HEK293 (cell line): ENCODE data around the gene S100B.

ENCODE experiments used
- CTCF ChIP-seq: fragments of 450-650 bp; formaldehyde crosslinking; IDR thresholded peaks from 2 replicates; pipeline ENCODE4 v1.5.1; 2016; ENCODE audit warnings: missing biosample characterization, missing genetic modification characterization
- MYNN ChIP-seq: fragments of 450-650 bp; formaldehyde crosslinking; IDR thresholded peaks from 2 replicates; pipeline ENCODE4 v1.5.1; 2016; ENCODE audit warnings: missing biosample characterization, missing genetic modification characterization, borderline replicate concordance
- ZBTB8A ChIP-seq: fragments of 450-650 bp; formaldehyde crosslinking; IDR thresholded peaks from 2 replicates; pipeline ENCODE4 v1.5.1; 2016; ENCODE audit warnings: missing biosample characterization, missing genetic modification characterization
- ZNF791 ChIP-seq: fragments of 450-650 bp; formaldehyde crosslinking; IDR thresholded peaks from 2 replicates; pipeline ENCODE4 v1.5.1; 2016; ENCODE audit warnings: missing biosample characterization, missing genetic modification characterization
- ZSCAN30 ChIP-seq: fragments of 450-650 bp; IDR thresholded peaks from 2 replicates; pipeline ENCODE4 v1.5.1; 2018; ENCODE audit warnings: missing biosample characterization, mild to moderate bottlenecking, missing genetic modification characterization, moderate library complexity

DNA sequence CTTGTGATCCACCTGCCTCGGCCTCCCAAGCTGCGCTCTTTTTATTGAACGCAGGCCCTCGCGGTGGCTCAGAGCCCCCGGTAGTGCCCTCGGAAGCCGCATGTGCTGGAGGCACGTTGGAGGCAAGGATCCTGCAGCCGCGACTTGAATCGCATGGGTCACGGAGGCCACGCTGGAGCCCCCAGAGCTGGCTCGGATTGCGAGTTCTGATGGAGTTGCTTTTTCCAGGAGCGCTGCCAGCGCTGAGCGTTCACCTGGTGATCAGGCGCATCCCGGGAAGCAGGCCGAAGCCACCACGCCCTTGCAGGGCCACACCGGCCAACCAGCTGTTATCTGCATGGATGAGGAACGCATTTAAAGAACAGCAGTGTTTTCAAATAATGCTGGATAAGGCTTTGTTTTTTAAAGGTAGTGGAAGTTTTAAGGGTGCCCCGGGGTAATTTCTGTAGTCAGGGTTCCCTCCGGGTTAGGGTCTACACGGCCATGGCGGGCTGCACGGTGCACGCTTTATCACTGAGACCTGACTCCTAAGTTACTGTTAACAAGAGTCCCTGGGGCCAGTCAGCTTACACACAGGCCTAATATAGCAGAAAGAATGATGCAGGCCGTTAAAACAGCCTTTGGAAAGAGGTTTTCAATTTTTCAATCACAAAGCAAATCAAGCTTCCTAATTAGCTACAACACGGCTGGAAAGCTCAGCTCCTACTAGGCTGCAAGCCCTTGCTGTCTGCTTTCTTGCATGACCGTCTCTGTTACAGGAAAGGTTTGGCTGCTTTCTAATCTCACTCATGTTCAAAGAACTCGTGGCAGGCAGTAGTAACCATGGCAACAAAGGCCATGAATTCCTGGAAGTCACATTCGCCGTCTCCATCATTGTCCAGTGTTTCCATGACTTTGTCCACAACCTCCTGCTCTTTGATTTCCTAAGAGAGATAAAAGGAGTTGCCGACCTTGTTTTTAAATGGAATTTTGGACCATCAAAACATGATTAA, 6.0 kb downstream of the S100B start:
- no peak for TF ChIP-seq MYNN (tag by site-specific recombination)
- no peak for TF ChIP-seq CTCF
- no peak for TF ChIP-seq ZSCAN30 (tag by site-specific recombination)
- no peak for TF ChIP-seq ZNF791 (tag by site-specific recombination)
- no peak for TF ChIP-seq ZBTB8A (tag by site-specific recombination)
